AG08395 (cell line): ENCODE measurements around the gene SNHG17.
"Not testable (repeated sequence)": the region's sequence is repeated elsewhere in the genome, so short reads cannot be mapped to it uniquely, and the experiment has no call there.

ENCODE experiments used
- DNase-seq: peaks from one replicate; pipeline ENCODE4 v3.0.0; 2012; ENCODE audit warnings: mixed read lengths, low spot score

Gene SNHG17

DNA sequence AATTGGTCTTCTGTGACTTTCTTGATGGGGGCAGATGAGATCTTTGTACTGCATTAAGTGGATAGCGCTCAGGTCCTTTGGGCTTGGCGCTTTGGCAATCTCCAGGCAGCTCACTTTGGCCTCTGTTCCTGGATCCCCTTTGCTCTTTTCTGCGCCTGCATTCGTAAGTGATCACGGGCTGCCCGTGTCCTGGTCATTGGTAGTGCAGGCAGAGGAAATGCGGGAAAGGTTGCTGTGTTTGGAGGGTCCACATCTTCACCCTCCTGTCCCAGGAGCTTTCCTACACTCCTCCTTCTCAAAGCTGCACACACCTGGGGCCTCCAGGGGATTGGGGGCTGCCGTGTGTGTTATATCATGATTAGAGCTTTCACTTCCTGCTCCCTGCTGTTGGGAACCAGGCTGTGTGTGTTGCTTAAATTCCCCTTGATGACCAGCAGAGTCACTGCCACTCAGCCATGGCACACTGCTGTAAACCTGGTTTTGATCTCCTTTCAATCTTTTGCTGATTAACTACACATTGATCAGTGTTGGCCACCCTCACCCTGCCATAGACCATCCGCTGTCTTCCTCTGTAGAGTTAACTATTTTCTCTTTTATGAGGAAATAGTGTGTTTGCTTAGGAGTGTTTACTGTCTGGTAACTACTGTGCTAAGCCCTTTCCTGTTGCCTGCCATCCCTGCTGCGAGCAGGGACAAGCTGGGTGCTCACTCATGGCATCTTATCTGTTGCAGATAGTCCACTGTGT lies 13.0 kb upstream of the SNHG17 start:
- no peak for DNase-seq

DNA sequence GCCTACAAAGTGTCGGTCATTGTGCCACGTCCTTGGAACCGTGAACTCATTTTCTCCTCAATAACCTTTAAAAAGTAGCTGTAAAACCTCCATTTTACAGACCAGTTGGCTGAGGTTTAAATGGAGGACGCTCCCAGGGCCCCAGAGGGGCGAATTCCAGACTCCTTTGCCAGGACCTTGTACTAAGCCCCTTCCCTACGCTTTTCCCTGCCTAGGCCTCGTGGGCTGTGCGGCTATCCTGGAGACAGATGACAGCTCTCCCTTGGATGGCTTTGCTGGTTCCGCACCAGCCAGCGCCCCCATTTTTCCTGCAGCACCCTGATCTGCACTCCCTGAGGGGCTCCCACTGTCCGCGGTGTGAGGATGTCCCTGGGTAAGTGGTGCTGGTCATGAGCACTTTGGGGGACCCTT lies 12.1 kb upstream of the SNHG17 start:
- no peak for DNase-seq

DNA sequence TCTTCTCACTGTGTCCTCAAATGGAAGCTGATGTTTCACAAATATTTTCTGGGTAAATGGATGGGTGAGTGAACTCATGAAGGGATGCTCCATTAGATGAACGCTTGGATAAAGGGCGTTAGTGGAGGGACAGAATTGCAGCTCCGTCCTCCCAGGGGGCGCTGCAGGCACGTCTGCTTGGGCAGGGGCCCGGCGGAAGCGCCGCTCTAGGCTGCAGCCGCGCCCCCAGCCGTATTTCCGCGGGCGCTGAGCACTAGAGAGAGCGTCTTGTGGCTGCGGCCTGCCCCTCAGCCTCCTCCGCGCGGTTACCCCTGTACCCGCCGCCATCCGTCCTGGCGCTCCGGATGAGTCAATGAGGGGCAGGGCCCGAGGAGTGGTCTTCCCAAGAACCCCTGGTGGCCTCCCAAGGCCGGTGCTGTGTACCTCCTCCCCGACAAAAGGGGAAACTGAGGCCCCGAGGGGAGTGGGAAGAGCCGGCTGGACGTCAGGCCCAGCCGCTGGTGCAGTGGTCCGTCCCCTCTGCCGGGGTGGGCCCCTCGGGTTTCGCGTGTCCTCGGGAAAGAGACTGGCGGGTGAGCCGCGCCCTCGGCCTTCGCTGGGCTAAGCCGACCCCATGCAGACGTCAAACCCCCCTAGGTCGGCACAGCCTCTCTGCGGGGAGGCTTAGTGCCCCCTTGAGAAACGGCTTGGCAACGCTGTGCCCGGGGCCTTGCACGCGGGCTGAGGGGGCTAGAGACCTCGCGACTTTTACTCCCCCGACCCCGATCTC lies 11.5 kb upstream of the SNHG17 start:
- DNase-seq, result peak; percentile 90

DNA sequence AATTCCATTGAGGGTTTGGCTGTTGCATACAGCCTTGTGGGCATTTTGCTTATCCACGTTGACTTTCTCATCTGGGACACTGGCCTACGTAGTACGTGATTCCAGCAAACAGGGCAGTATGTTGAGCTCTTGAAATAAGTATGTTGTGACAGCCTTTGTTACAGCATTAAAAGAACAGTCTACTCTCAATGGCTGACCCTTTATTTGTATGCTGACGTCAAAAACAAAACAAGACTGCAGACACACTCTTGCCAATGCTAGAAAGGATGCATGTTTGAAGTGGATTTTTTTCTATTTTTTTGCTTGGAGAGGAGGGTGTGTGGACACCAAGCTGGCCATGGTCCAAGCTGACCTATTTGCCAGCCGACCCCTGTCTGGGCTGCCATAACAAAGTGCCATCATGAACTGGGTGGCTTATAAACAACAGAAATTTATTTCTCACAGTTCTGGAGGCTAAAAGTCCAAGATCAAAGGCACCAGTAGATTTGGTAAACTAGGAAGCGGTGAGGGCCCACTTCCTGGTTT lies 10.8 kb upstream of the SNHG17 start:
- DNase-seq, result no peak

DNA sequence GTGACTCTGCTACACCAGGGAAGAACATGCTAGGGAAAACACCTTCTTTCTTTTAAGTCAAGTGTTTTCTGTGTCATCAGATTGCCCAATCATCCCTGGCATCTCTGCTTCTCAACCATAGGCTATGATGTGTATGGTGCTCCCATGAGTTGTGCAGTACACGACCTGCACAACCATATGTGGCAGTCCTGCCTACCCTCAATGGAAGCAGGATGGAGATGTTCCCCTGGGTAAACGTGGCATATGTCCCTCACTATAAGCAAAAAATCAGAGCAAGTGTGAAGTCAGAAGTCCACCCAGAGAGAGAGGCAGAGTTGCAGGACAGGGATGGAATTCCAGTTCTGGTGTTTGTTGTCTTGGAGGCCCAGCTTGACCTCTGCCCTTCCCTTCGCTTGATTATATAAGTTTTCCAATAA lies 10.3 kb upstream of the SNHG17 start:
- no peak for DNase-seq

DNA sequence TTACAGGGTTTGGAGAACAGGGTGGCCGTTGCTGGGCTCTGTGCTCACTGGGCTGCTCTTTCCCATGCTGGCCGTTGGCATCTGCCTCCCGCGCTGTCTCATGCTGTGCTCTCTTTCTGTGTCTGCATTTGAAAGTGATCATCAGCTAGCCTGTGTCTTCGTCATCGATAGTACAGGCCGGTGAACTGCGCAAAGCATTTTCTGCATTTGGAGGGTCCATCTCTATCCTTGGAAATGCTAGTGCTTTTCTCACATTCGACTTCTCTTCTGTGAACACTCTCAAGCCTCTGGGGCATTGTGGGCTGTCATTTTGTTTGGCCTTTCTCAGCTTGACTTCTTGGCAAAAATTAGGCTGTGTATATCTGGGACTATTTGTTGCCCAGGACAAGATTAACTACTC lies 6.8 kb upstream of the SNHG17 start:
- DNase-seq, result no peak

DNA sequence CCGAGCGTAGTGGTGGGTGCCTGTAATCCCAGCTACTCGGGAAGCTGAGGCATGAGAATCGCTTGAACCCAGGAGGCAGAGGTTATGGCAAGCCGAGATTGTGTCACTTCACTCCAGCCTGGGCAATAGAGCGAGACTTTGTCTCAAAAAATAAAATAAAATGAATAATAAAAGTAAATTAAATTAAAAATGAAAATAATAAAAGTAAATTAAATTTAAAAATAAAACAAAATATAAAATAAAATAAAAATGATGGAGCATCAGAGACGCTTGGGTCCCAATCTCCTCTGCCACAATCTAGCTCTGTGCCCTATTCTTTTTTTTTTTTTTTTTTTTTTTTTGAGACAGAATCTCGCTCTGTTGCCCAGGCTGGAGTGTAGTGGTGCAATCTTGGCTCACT lies 6.0 kb upstream of the SNHG17 start:
- not testable (repeated sequence) for DNase-seq

DNA sequence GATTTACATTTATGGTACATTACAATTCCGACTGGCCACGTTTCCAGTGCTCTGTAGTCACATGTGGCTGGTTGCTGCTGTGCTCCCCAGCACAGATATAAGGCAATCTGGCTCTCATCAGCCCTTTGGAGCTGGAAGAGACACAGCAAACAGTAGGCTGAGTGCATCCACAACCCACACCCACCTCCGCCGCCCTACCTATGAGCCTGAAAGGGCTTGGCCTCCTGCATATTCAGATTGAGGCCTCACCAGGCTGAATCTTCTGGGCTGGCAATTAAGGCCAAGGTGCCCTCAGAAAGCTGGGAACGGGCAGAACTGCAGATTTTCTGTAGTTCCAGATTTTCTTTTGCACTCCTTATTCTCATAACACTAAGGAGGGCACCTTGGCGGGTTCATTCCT lies 2.7 kb upstream of the SNHG17 start:
- no peak for DNase-seq

DNA sequence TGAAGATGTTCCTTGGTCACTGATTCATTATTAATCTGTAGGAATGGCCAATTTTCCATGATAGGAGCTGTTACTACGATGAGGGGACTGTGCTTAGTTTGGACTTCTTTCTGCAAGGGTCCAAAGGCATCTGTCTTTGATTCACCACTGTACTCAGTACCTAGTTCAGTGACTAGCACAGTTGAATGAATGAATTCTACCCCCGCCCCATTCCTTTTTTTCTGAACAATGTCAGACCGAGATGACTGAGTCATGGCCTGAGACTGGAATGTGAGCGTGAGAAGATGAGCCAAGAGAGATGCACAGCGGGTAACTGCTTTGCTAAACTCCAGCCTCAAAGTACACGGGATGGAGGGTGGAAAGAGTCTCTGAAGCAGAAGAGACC lies 419 bp upstream of the SNHG17 start:
- DNase-seq, result peak; percentile 43

DNA sequence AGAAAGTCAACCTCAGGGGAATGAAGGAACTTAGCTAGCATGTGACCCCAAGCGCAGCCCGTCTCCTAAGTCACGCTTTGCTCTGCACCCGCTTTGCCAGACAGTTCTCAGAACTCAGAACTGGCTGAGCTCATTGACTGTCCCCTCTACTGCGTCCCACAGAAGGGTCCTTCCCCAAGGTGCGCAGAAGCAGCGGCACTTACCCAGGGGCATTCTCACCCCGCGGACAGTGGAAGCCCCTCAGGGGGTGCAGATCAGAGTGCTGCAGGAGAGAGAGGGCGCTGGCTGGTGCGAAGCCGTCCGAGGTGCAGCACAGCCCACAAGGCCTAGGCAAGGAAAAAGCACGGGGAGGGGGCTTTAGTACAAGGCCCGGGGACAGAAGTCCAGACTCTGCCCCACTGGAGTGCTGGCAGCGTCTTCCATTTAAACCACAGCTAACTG lies 807 bp downstream of the SNHG17 start:
- DNase-seq, result no peak

DNA sequence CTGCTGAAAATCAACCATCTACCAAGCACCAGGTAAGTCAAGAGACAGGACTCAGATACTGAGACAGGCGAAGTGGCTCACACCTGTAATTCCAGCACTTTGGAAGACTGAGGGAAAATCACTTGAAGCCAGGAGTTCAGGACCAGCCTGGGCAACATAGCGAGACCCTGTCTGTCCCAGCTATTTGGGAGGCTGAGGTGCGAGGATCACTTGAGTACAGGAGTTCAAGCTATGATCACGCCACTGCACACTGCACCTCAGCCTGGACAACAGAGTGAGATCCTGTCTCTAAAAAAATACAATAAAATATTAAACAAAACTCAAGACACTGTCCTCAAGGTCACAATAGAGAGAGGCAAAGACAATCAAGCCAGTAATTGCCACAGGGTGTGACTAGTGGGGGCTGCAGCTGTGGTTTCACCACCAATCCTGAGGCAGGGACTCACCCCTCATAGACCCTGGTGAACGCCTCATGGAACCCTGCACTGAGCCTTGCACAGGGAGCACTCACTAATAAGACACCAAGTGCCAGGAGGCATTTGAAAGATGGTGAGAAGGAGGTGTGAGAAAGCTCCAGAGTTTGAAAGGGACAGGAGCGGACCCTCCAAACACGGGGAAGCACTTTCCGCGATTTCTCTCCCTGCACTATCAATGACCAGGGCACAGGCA lies 1.7 kb downstream of the SNHG17 start:
- DNase-seq, result no peak

DNA sequence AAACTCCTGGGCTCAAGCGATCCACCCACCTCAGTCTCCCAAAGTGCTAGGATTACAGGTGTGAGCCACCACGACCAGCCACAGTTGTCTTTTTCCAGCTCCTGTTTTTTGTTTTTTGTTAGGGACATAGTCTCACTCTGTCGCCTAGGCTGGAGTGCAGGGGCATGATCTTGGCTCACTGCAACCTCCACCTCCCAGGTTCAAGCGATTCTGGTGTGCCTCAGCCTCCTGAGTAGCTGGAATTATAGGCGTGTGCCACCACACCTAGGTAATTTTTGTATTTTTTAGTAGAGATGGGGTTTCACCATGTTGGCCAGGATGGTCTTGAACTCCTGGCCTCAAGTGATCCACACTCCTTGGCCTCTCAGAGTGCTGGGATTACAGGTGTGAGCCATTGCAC lies 2.3 kb downstream of the SNHG17 start:
- DNase-seq, result not testable (repeated sequence)

DNA sequence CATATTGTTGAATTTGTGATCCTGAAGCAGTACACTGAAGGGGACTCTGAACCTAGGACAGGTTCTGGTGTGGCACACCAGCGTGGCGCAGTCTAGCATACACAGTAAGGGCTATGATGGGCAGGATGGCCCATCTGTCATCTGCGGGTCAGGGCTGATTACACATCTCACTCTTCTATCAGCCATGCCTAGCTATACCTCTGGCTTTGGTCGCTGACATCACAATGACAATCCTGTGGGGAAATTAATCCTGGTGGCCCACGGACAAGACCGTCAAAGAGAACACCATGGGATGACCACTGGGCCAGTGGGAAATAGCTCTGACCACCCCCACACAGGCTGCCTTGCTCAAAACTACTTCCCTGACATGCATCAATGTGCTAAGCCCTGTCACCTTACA lies 2.8 kb downstream of the SNHG17 start:
- no peak for DNase-seq

DNA sequence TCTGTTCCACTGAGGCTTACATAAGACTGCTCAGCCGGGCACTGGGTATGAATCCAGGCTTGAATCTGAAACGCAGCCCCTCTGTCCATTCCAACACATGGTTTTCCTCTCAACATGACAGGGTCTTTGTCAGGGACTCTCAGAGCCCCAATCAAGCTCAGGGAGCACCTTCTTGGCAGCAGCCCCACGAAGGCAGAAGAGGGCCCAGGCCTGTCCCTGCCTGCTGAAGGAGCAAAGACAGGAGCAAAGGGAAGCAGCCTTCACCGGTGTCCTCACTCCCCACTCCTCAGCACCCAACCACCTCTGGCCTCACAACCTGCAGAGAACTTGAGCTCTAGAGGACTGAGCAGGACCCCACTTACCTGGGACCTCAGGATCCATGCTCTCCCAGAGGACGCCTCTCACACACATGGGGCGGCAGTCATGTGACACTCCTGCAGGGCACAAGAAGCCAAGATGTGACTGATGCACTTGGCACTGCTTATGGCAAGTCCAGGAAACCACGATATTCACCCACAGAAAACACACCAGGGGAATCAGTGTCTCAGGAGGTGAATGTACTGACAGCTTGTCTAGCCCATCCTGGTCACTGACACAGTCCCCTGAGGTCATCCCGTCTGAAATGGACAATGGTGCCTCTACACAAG lies 4.3 kb downstream of the SNHG17 start:
- DNase-seq, result no peak

DNA sequence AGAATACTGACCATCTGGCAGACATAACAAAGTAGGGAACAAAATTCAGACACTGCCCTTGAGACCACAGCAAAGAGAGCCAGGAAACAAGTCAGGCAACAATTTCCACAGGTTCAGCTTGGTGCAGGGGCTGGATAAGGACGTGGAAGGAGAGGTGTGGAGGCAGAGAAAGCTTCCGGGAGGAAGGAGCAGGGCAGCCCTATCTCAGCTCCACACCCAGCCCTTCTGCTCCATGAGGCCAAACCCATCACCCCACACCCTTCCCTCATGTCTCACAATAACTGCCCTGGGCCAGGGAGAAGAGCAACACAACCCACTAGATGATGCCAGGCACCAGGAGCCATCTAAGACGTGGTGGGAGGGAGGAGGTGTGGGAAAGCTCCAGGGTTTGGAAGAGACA lies 5.8 kb downstream of the SNHG17 start:
- DNase-seq, result no peak

DNA sequence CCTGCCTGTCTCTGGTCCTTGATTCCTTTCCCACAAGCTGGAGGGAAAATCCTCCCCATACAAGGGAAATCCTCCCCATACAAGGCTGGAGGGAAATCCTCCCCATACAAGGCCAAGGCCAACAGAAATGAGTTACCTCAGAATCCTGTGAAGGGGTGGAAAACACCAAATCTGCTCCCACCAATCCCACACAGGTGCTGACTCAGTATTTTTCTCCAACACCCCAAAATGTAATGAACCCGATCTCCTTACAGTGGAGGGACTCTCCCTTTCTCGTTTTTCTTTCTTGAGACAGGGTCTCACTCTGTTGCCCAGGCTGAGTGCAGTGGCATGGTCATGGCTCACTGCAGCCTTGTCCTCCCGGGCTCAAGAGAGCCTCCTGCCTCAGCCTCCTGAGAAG lies 6.3 kb downstream of the SNHG17 start:
- DNase-seq, result no peak

DNA sequence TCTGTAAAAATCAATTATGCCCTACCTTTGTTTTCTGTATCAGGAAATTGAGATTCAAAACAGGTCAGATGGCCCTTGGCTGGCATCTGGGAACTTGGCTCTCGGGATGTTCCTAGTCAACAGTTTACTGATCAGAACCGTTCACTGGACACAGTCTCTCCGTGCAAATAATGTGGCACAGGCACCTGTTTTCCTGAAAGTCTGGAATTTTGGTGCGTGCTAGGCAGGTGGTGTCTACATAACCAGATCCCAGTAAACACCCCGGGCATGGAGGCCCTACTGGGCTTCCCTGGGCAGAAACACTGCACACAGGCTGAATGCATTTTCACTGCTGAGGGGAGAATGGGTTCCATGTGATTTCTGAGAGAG lies 7.5 kb downstream of the SNHG17 start:
- no peak for DNase-seq

DNA sequence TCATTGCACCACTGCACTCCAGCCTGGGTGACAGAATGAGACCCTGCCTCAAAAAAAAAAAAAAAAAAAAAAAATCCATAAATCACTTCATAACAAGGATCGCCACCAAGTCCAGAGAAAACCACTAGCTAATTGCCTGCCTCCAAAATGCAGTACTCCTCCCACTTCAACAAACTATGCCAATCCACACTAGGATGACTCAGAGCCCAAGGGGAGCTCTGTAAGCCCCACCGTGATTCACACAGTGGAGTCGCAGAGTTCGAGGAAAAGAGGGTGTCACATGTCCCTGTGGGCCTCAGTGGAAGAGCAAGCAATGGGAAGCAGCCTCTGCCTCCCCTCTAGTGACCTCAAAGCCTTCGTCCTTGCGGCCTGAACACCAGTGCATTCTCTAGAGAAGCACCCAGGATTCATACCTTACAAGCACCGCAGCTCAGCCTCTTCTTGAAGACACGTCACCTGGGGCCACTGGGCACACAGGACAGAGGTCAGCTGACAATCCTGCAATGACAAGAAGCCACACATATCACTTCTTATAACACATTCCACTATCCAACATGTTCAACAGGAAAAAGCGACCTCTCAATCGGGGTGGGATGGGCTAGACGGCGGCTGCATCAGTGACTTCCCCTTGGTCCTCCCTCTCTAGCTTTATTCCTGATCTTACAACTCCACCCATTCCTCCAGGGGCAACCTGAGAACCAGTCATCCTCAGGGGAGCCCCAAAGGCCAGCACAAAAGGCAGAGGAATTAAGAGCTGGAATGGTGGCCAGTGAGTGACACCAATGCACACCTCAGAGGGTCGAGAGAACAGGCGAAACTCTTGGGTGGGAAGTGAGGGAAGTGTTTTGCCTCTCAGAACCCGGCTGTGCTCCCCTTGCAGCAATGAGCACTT lies 8.9 kb downstream of the SNHG17 start:
- DNase-seq, result peak; percentile 98

DNA sequence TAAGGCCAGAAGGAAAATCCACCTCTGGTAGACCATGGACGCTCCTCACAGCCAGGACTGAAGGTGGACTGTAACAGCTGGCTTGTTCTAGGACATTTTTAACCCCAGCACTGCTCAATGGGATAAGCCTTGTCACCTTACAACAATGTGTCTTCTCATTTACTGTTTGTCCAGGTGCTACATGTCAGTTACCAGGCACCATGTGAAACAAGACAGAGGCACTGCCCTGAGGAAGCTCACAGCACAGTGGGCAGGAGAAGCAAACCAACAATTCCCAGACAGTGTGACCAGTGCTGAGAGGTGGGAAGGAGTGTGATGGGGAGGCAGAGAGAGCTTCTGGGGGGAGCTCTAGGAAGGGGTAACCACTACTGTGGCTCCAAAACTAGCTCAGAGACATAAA lies 10.7 kb downstream of the SNHG17 start:
- DNase-seq, result no peak

DNA sequence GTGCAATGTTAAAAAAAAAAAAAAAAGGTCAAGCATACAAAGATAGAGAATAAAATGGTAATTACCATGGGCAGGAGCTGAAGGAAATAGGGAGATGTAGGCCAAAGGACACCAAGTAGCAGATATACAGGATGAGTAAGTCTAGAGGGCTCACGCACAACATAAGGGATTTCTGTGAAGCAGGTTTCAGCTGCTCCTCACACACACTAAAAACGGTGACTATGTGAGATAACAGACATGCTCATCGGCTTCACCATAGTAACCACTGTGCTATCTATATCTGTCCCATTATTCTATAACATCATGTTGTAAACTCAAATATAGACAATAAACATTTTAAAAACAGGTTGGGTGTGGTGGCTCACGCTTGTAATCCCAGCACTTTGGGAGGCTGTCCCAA lies 11.6 kb downstream of the SNHG17 start:
- no peak for DNase-seq

DNA sequence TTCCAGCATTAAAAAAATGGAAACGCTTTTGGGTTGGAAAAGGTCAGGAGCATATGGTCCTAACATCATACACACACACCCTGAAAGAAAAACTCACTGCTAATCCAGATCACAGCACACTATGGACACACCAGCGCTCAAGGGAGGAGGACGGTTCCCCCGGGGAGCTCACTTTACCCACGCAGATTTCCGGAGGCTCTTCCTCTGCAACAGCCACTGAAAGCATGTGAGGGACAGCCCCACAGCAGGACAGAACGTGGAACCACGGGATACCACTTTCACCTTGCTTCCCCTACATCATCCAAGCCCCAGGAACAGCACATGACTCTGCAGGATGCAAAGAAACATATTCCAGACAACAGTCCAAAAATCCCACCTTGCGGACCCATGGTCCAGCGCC lies 13.2 kb downstream of the SNHG17 start:
- no peak for DNase-seq
